Measurements from ENCODE around the gene VTN.
"Not testable (repeated sequence)": the region's sequence is repeated elsewhere in the genome, so short reads cannot be mapped to it uniquely, and the experiment has no call there.

The VTN gene

GRCh38 chr17:28347261-28347891 is 22.7 kb downstream of the VTN start:
- no peak for FAIRE-seq
- TF ChIP-seq POLR2AphosphoS5 (IDR thresholded peaks at IDR 0.05; ENCODE audit: low read depth, low read length) (0 out of 2 replicates have a peak, but pooled peaks have one; percentile 29), TAF1 (IDR thresholded peaks at IDR 0.05; ENCODE audit: borderline replicate concordance, low read depth, low read length) (no peak)
- no peak for DNase-seq (ENCODE audit: insufficient read length)

GRCh38 chr17:28346746-28347246 is 23.3 kb downstream of the VTN start:
- TF ChIP-seq POLR2A (IDR thresholded peaks at IDR 0.05; ENCODE audit: low read depth, low read length) (no peak), TAF1 (IDR thresholded peaks at IDR 0.05; ENCODE audit: borderline replicate concordance, low read depth, low read length) (no peak), POLR2AphosphoS5 (IDR thresholded peaks at IDR 0.05; ENCODE audit: low read depth, low read length) (no peak)
- DNase-seq (ENCODE audit: insufficient read length) (no peak), FAIRE-seq (no peak)

GRCh38 chr17:28346199-28346580 is 23.9 kb downstream of the VTN start:
- FAIRE-seq (no peak), DNase-seq (ENCODE audit: insufficient read length) (no peak)
- no peak for TF ChIP-seq POLR2AphosphoS5 (IDR thresholded peaks at IDR 0.05; ENCODE audit: low read depth, low read length)
- TF ChIP-seq TAF1 (IDR thresholded peaks at IDR 0.05; ENCODE audit: borderline replicate concordance, low read depth, low read length), result no peak
- no peak for TF ChIP-seq POLR2A (IDR thresholded peaks at IDR 0.05; ENCODE audit: low read depth, low read length)

GRCh38 chr17:28345419-28346198 is 24.5 kb downstream of the VTN start:
- TF ChIP-seq POLR2A (IDR thresholded peaks at IDR 0.05; ENCODE audit: low read depth, low read length), result no peak
- TF ChIP-seq POLR2AphosphoS5 (IDR thresholded peaks at IDR 0.05; ENCODE audit: low read depth, low read length), result peak; percentile 48; the same call in 1 of the 2 replicates
- TF ChIP-seq TAF1 (IDR thresholded peaks at IDR 0.05; ENCODE audit: borderline replicate concordance, low read depth, low read length), result no peak
- DNase-seq (ENCODE audit: insufficient read length), result no peak
- FAIRE-seq, result no peak

GRCh38 chr17:28344435-28344901 is 25.6 kb downstream of the VTN start:
- no peak for DNase-seq (ENCODE audit: insufficient read length)
- TF ChIP-seq POLR2AphosphoS5 (IDR thresholded peaks at IDR 0.05; ENCODE audit: low read depth, low read length) (no peak), POLR2A (IDR thresholded peaks at IDR 0.05; ENCODE audit: low read depth, low read length) (no peak), TAF1 (IDR thresholded peaks at IDR 0.05; ENCODE audit: borderline replicate concordance, low read depth, low read length) (no peak)
- no peak for FAIRE-seq

GRCh38 chr17:28344011-28344410 is 26.1 kb downstream of the VTN start:
- no peak for FAIRE-seq
- TF ChIP-seq TAF1 (IDR thresholded peaks at IDR 0.05; ENCODE audit: borderline replicate concordance, low read depth, low read length), result no peak
- peak; percentile 29; the same call in 1 of the 2 replicates for TF ChIP-seq POLR2A (IDR thresholded peaks at IDR 0.05; ENCODE audit: low read depth, low read length)
- DNase-seq (ENCODE audit: insufficient read length), result no peak

- no peak for FAIRE-seq
- DNase-seq (ENCODE audit: insufficient read length), result no peak
- TF ChIP-seq POLR2AphosphoS5 (IDR thresholded peaks at IDR 0.05; ENCODE audit: low read depth, low read length), result no peak
These were observed 26.6 kb downstream of the VTN start for GRCh38 chr17:28343491-28343932.

GRCh38 chr17:28342313-28342712 is 27.8 kb downstream of the VTN start:
- FAIRE-seq (no peak), DNase-seq (ENCODE audit: insufficient read length) (no peak)
- TF ChIP-seq TAF1 (IDR thresholded peaks at IDR 0.05; ENCODE audit: borderline replicate concordance, low read depth, low read length) (no peak), POLR2A (IDR thresholded peaks at IDR 0.05; ENCODE audit: low read depth, low read length) (no peak), POLR2AphosphoS5 (IDR thresholded peaks at IDR 0.05; ENCODE audit: low read depth, low read length) (no peak)

- FAIRE-seq (no peak), DNase-seq (ENCODE audit: insufficient read length) (no peak)
- no peak for TF ChIP-seq POLR2A (IDR thresholded peaks at IDR 0.05; ENCODE audit: low read depth, low read length)
- no peak for TF ChIP-seq POLR2AphosphoS5 (IDR thresholded peaks at IDR 0.05; ENCODE audit: low read depth, low read length)
- no peak for TF ChIP-seq TAF1 (IDR thresholded peaks at IDR 0.05; ENCODE audit: borderline replicate concordance, low read depth, low read length)
These were observed 28.6 kb downstream of the VTN start for GRCh38 chr17:28341516-28341915.

- FAIRE-seq, result no peak
- DNase-seq (ENCODE audit: insufficient read length), result no peak
- TF ChIP-seq POLR2A (IDR thresholded peaks at IDR 0.05; ENCODE audit: low read depth, low read length) (no peak), POLR2AphosphoS5 (IDR thresholded peaks at IDR 0.05; ENCODE audit: low read depth, low read length) (no peak), TAF1 (IDR thresholded peaks at IDR 0.05; ENCODE audit: borderline replicate concordance, low read depth, low read length) (no peak)
These were observed 29.7 kb downstream of the VTN start for GRCh38 chr17:28340374-28340773.

GRCh38 chr17:28339431-28339830 is 30.7 kb downstream of the VTN start:
- no peak for TF ChIP-seq POLR2A (IDR thresholded peaks at IDR 0.05; ENCODE audit: low read depth, low read length)
- no peak for TF ChIP-seq POLR2AphosphoS5 (IDR thresholded peaks at IDR 0.05; ENCODE audit: low read depth, low read length)
- no peak for TF ChIP-seq TAF1 (IDR thresholded peaks at IDR 0.05; ENCODE audit: borderline replicate concordance, low read depth, low read length)
- DNase-seq (ENCODE audit: insufficient read length) (no peak), FAIRE-seq (no peak)

GRCh38 chr17:28338769-28339212 is 31.3 kb downstream of the VTN start:
- DNase-seq (ENCODE audit: insufficient read length); FAIRE-seq: not testable (repeated sequence)
